Measurements from ENCODE around the gene TEDDM1. TPM values are rescaled to one million over a fixed set of nuclear protein-coding genes. Genes with fewer than 3 reads are reported as not detected.

Gene TEDDM1
- total and polyA plus RNA-seq, 8 donors = not detected

DNA sequence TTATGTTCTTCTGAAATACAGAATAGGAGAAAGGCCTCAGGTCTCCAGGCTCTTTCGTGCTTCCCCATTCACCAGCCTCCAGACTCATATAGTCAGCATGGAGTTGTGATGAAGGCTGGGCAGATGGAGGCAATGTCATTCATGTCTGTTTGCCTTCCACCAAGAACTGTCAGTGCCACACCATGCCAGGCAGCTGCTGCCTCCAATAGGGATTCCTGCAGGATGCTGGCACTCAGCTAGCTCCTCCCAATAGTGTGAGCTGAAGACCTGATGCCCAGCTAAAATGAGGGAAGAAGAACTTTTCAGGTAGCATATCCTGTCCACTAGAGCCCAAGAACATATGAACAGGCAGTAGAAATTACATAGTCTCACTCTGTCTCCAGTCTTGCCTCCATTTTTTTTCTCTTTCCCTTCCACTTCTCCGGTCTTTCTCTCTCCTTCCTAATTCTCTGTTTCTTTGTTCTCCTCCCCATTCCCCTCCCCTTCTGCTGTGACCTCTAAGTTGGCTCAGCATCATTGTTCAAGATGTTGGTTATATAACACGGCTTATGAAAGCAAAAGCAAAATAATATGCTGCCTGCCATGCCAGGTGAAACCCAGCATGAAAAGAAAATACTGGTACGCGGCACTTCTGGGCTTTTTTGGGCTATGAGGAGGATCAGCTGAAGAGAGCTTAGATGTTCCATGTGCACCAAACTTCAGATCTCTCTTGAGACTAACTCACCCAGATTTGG lies 26.2 kb downstream of the TEDDM1 start:
- TF ChIP-seq CTCF (IDR thresholded peaks at IDR 0.05) = no peak
- TF ChIP-seq POLR2AphosphoS5 (IDR thresholded peaks at IDR 0.05) = no peak
- no peak for TF ChIP-seq EP300 (IDR thresholded peaks at IDR 0.05)
- TF ChIP-seq POLR2A (IDR thresholded peaks at IDR 0.05) = no peak
- Histone ChIP-seq H3K36me3 (no peaks in the 10 kb centered on the region), H3K4me1 (peaks cover 0 to 10% (median 0%) of the 10 kb centered on the region in 4 donors), H3K27me3 (no peaks in the 10 kb centered on the region), H3K9me3 (no peaks in the 10 kb centered on the region), H3K4me3 (no peak overlapping the region), H3K27ac (peak overlapping the region in 1 of 5 donors; percentile 38)
- 63 to 77% (median 64%) methylated on average over 5 of the region's 5 CpGs for WGBS, 5 donors
- no peak for DNase-seq
- intact Hi-C loops (cut with DNase I; ENCODE audit: low total_unique reads) = no loop called here

DNA sequence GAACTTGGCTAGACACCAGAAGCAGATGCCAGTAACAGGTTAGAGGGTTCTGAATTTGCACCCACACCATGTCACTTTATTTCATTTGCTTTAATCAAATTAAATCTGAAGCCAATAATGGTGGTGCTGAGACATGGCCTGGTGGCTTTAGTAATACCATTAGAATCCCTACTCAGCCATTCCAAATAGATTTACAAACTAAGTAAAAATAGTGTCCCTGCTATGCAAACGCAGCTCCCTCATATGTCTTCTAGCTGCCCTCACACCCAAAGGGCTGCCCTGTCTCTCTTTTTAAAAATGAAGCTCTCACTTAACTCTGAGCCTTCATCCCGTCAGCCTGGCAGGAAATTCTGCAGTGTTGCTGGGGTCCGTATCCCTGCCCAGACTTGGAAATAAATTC lies 29.9 kb downstream of the TEDDM1 start:
- TF ChIP-seq POLR2A (IDR thresholded peaks at IDR 0.05) (no peak), EP300 (IDR thresholded peaks at IDR 0.05) (no peak), CTCF (IDR thresholded peaks at IDR 0.05) (no peak), POLR2AphosphoS5 (IDR thresholded peaks at IDR 0.05) (no peak)
- Histone ChIP-seq H3K9me3 (no peaks in the 10 kb centered on the region), H3K4me1 (peaks cover 0 to 7% (median 3%) of the 10 kb centered on the region in 4 donors), H3K27me3 (no peaks in the 10 kb centered on the region), H3K27ac (no peak overlapping the region), H3K36me3 (no peaks in the 10 kb centered on the region), H3K4me3 (no peak overlapping the region)
- DNase-seq = no peak
- intact Hi-C loops (cut with DNase I; ENCODE audit: low total_unique reads) = no loop called here
- 64 to 81% (median 67%) methylated on average over 3 of the region's 3 CpGs for WGBS, 5 donors

DNA sequence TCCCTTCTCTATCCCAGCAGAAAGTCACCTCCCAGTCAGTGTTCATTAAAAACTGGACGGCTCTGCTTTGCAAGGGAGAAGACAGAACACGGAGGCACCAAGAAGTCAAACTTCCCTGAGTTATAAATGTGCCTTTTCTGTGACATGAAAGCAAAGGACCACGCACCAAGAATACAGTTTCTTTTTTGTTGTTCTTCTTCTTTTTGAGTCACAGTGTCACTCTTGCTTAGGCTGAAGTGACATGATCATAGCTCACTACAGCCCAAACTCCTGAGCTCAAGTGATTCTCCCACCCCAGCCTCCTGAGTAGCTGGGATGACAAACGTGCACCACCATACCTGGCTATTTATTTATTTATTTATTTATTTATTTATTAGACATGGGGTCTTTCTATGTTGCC lies 31.6 kb downstream of the TEDDM1 start:
- no peak overlapping the region for H3K4me3 ChIP-seq
- WGBS, 5 donors = 70 to 78% (median 73%) methylated on average over 4 of the region's 4 CpGs
- peaks cover 0 to 7% (median 3%) of the 10 kb centered on the region in 4 donors for H3K4me1 ChIP-seq
- no peaks in the 10 kb centered on the region for H3K9me3 ChIP-seq
- H3K27ac ChIP-seq = no peak overlapping the region
- DNase-seq = no peak
- intact Hi-C loops (cut with DNase I; ENCODE audit: low total_unique reads) = no loop called here
- H3K36me3 ChIP-seq = no peaks in the 10 kb centered on the region
- H3K27me3 ChIP-seq = no peaks in the 10 kb centered on the region
- no peak for TF ChIP-seq POLR2AphosphoS5 (IDR thresholded peaks at IDR 0.05)
- no peak for TF ChIP-seq EP300 (IDR thresholded peaks at IDR 0.05)
- TF ChIP-seq POLR2A (IDR thresholded peaks at IDR 0.05) = no peak
- no peak for TF ChIP-seq CTCF (IDR thresholded peaks at IDR 0.05)

GRCh38 chr1:182368358-182368757 lies 32.1 kb downstream of the TEDDM1 start:
- H3K4me1 ChIP-seq = peaks cover 0 to 7% (median 3%) of the 10 kb centered on the region in 4 donors
- 58 to 76% (median 64%) methylated on average over 4 of the region's 4 CpGs for WGBS, 5 donors
- no peaks in the 10 kb centered on the region for H3K36me3 ChIP-seq
- DNase-seq = no peak
- H3K27me3 ChIP-seq = no peaks in the 10 kb centered on the region
- no peak for TF ChIP-seq EP300 (IDR thresholded peaks at IDR 0.05)
- TF ChIP-seq POLR2A (IDR thresholded peaks at IDR 0.05) = no peak
- no peak for TF ChIP-seq POLR2AphosphoS5 (IDR thresholded peaks at IDR 0.05)
- no peak for TF ChIP-seq CTCF (IDR thresholded peaks at IDR 0.05)
- H3K4me3 ChIP-seq = no peak overlapping the region
- intact Hi-C loops (cut with DNase I; ENCODE audit: low total_unique reads) = no loop called here
- H3K9me3 ChIP-seq = no peaks in the 10 kb centered on the region
- H3K27ac ChIP-seq = no peak overlapping the region

All from stomach (tissue), 9 donors.